Endodermal cell (in vitro differentiated cells): ENCODE results near the gene PDE4D. TPM values are rescaled to one million over a fixed set of nuclear protein-coding genes. Genes with fewer than 3 reads are reported as not detected.
A peak's percentile ranks its signal among the peaks of the same experiment; 100 is the strongest.

Source experiments
- DNase-seq: peaks from one replicate; pipeline ENCODE4 v3.0.0-alpha.2; 2017
- H3K27ac ChIP-seq: 2 replicates; pipeline ENCODE4 v1.5.1; 2013; ENCODE audit warnings: mild to moderate bottlenecking, low read depth, low read length, moderate library complexity
- H3K27me3 ChIP-seq: 2 replicates; pipeline ENCODE4 v1.6.1; 2013; ENCODE audit warnings: mild to moderate bottlenecking, low read length, moderate library complexity; ENCODE audit not compliant: insufficient read depth, control insufficient read depth, poor library complexity, severe bottlenecking
- H3K36me3 ChIP-seq: 2 replicates; pipeline ENCODE4 v1.7.0; 2013; ENCODE audit warnings: mild to moderate bottlenecking, low read length, moderate library complexity; ENCODE audit not compliant: control insufficient read depth, insufficient read depth
- H3K4me1 ChIP-seq: one replicate; pipeline ENCODE4 v1.7.0; 2013; ENCODE audit warnings: low read length; ENCODE audit not compliant: control insufficient read depth, insufficient read depth
- H3K4me3 ChIP-seq: 2 replicates; pipeline ENCODE4 v1.5.1; 2013; ENCODE audit warnings: mild to moderate bottlenecking, low read length, moderate library complexity
- H3K9ac ChIP-seq: 2 replicates; pipeline ENCODE4 v1.6.1; 2013; ENCODE audit warnings: mild to moderate bottlenecking, low read length, moderate library complexity; ENCODE audit not compliant: poor library complexity, severe bottlenecking; ENCODE audit errors: extremely low read depth
- H3K9me3 ChIP-seq: 2 replicates; pipeline ENCODE4 v1.6.1; 2013; ENCODE audit warnings: mild to moderate bottlenecking, low read length, moderate library complexity; ENCODE audit not compliant: control insufficient read depth
- H3K27ac Mint-ChIP-seq: 2 replicates; pipeline ENCODE4 v1.8.0; 2020; ENCODE audit warnings: mixed read lengths
- H3K27me3 Mint-ChIP-seq: 2 replicates; pipeline ENCODE4 v1.8.0; 2021; ENCODE audit warnings: mild to moderate bottlenecking, mixed read lengths; ENCODE audit not compliant: insufficient read depth
- H3K36me3 Mint-ChIP-seq: 2 replicates; pipeline ENCODE4 v1.8.0; 2020; ENCODE audit warnings: low read depth, mixed read lengths
- H3K4me1 Mint-ChIP-seq: 2 replicates; pipeline ENCODE4 v1.8.0; 2020; ENCODE audit warnings: mixed read lengths
- H3K4me3 Mint-ChIP-seq: 2 replicates; pipeline ENCODE4 v1.8.0; 2020; ENCODE audit warnings: mild to moderate bottlenecking, moderate library complexity, mixed read lengths
- H3K9me3 Mint-ChIP-seq: 2 replicates; pipeline ENCODE4 v1.8.0; 2020; ENCODE audit warnings: mild to moderate bottlenecking, mixed read lengths
- WGBS, 2 experiments: methylation state at CpG; one replicate each; pipeline versions ENCODE4 v1.1.5 to v1.1.7; 2013; ENCODE audit warnings: missing lambda C conversion rate in 2 of 2, mixed read lengths in 1 of 2; ENCODE audit not compliant: insufficient coverage in 1 of 2, insufficient read length in 1 of 2; 5-methylcytosine and 5-hydroxymethylcytosine counted together
- total RNA-seq, 2 donors: library from RNA; stranded (reverse); fragmentation: NEBNext Ultra II Directional in 1 of 2; extraction: Animal tissue kit (Norgen Biotek cat#: 25700) in 1 of 2; gene quantifications; 2 replicates in 1 of 2; 3 replicates in 1 of 2; pipeline ENCODE4 v1.2.1, GENCODE V29; 2021
- TF ChIP-seq, protein P1 (sequence below): fragments of 200-600 bp; sonication (generic); conservative IDR thresholded peaks from 2 replicates; pipeline ENCODE4 v1.5.0; 2021; ENCODE audit warnings: antibody characterized with exemption, mild to moderate bottlenecking

Gene PDE4D
- total RNA-seq, 2 donors from 2014 or later: 9.2 to 11.4 TPM

GRCh38 chr5:59007460-59008063 lies 886.0 kb downstream of the PDE4D start:
- Histone ChIP-seq H3K4me3 (no peak overlapping the region), H3K9me3 (no peaks in the 10 kb centered on the region), H3K27me3 (no peaks in the 10 kb centered on the region), H3K4me1 (no peaks in the 10 kb centered on the region), H3K27ac (no peak overlapping the region), H3K36me3 (no peaks in the 10 kb centered on the region), H3K9ac (no peak overlapping the region)
- TF ChIP-seq, protein P1, sequence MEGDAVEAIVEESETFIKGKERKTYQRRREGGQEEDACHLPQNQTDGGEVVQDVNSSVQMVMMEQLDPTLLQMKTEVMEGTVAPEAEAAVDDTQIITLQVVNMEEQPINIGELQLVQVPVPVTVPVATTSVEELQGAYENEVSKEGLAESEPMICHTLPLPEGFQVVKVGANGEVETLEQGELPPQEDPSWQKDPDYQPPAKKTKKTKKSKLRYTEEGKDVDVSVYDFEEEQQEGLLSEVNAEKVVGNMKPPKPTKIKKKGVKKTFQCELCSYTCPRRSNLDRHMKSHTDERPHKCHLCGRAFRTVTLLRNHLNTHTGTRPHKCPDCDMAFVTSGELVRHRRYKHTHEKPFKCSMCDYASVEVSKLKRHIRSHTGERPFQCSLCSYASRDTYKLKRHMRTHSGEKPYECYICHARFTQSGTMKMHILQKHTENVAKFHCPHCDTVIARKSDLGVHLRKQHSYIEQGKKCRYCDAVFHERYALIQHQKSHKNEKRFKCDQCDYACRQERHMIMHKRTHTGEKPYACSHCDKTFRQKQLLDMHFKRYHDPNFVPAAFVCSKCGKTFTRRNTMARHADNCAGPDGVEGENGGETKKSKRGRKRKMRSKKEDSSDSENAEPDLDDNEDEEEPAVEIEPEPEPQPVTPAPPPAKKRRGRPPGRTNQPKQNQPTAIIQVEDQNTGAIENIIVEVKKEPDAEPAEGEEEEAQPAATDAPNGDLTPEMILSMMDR: peak; percentile 84
- Mint-ChIP-seq H3K27ac (no peak overlapping the region), H3K9me3 (peaks cover 18% of the 10 kb centered on the region), H3K27me3 (peaks cover 9% of the 10 kb centered on the region), H3K4me1 (peaks cover 27% of the 10 kb centered on the region), H3K36me3 (peaks cover 7% of the 10 kb centered on the region), H3K4me3 (no peak overlapping the region)
- no peak for DNase-seq
- WGBS, 2 experiments: no CpG with 5 or more reads among the region's 2 CpGs

DNA sequence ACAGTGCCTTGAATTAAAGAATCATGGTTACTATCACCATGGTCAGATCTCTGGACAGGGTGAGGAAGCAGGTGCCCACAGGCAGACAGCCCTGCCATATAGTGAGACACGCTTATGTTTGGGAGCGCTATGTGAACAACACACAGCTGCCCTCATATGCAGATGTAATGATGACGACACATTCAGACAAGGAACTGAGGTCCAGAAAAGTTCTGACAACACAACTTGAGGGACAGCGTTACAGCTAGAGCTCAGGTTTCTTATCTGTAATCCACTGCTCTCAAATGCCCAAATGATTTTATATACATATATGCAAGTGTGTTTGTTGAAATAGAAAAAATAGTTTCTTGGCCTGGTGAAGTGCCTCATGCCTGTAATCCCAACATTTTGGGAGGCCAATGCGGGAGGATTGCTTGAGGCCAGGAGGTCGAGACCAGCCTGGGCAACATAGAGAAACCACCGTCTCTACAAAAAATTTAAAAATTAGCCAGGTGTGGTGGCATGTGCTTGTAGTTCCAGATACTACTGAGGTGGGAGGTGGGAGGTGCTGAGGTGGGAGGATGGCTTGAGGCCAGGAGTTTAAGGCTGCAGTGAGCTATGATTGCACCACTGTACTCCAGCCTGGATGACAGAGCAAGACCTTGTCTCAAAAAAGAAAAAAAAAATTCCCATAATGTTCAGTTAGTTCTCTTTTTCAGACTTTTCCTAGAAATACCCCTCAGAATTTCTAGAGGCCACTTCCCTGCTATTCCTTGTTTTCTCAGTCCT lies 887.4 kb downstream of the PDE4D start:
- no peaks in the 10 kb centered on the region for H3K36me3 Mint-ChIP-seq
- no peak overlapping the region for H3K9ac ChIP-seq
- H3K27me3 ChIP-seq: no peaks in the 10 kb centered on the region
- no peaks in the 10 kb centered on the region for H3K4me1 ChIP-seq
- peaks cover 4% of the 10 kb centered on the region for H3K9me3 Mint-ChIP-seq
- H3K27ac Mint-ChIP-seq: peak overlapping the region; percentile 45
- no peak overlapping the region for H3K4me3 Mint-ChIP-seq
- peaks cover 1% of the 10 kb centered on the region for H3K27me3 Mint-ChIP-seq
- WGBS, 2 experiments: 89 to 90% methylated on average over 6 to 7 of the region's 7 CpGs
- no peak overlapping the region for H3K4me3 ChIP-seq
- no peak overlapping the region for H3K27ac ChIP-seq
- no peaks in the 10 kb centered on the region for H3K9me3 ChIP-seq
- H3K36me3 ChIP-seq: no peaks in the 10 kb centered on the region
- peaks cover 39% of the 10 kb centered on the region for H3K4me1 Mint-ChIP-seq
- TF ChIP-seq, protein P1: no peak
- DNase-seq: no peak

- H3K27me3 ChIP-seq: no peaks in the 10 kb centered on the region
- no peak for DNase-seq
- Mint-ChIP-seq H3K9me3 (peaks cover 2% of the 10 kb centered on the region), H3K4me1 (peaks cover 48% of the 10 kb centered on the region), H3K36me3 (no peaks in the 10 kb centered on the region), H3K4me3 (no peak overlapping the region), H3K27ac (no peak overlapping the region), H3K27me3 (no peaks in the 10 kb centered on the region)
- H3K9ac ChIP-seq: no peak overlapping the region
- WGBS, 2 experiments: 65 to 74% methylated on average over 3 to 5 of the region's 5 CpGs
- TF ChIP-seq, protein P1: no peak
- H3K36me3 ChIP-seq: no peaks in the 10 kb centered on the region
- H3K4me3 ChIP-seq: no peak overlapping the region
- no peak overlapping the region for H3K27ac ChIP-seq
- no peaks in the 10 kb centered on the region for H3K4me1 ChIP-seq
- no peaks in the 10 kb centered on the region for H3K9me3 ChIP-seq
Observed at GRCh38 chr5:59003641-59004040, 889.9 kb downstream of the PDE4D start.
